GM12878 (cell line): ENCODE results near the gene SLCO3A1. TPM values are rescaled to one million over a fixed set of nuclear protein-coding genes. Genes with fewer than 3 reads are reported as not detected.

ENCODE experiments used
- ATAC-seq: fragments of 200-7000 bp; cut with Tn5 transposase; 3 replicates; pipeline ENCODE4 v1.9.1; 2020; ENCODE audit warnings: mild to moderate bottlenecking, moderate library complexity
- BruUV-seq: library from RNA; stranded (reverse); fragments of 400-500 nt; replicated peaks from 2 replicates; lab custom pipeline; 2021; lab: Mats Ljungman, UMichigan
- CTCF ChIA-PET: fragments of 300-600 bp; sonication (Branson Sonifier 250); formaldehyde crosslinking; extraction: SDS; loops from one replicate; lab custom pipeline; 2021; ENCODE audit warnings: inconsistent platforms; lab: Yijun Ruan, JAX
- POLR2A ChIA-PET: fragments of 350-600 bp; formaldehyde crosslinking; extraction: SDS; loops from one replicate; lab custom pipeline; 2021; ENCODE audit warnings: inconsistent platforms; lab: Charles Lee
- RAD21 ChIA-PET: fragments of 300-600 bp; sonication (Branson Sonifier 250); formaldehyde crosslinking; loops from one replicate; lab custom pipeline; 2023; ENCODE audit warnings: antibody characterized with exemption; ENCODE audit not compliant: unreplicated experiment; lab: Charles Lee
- SMC1A ChIA-PET: fragments of 300-600 bp; sonication (Branson Sonifier 250); formaldehyde crosslinking; loops from one replicate; lab custom pipeline; 2023; ENCODE audit not compliant: unreplicated experiment, uncharacterized antibody; lab: Charles Lee
- DNase-seq: peaks from one replicate; pipeline ENCODE4 v3.0.0-alpha.2; 2011; ENCODE audit warnings: low read depth, low spot score
- FAIRE-seq: peaks from 3 replicates; lab custom pipeline; 2011; peaks lifted over from hg19 to GRCh38; lab: Jason Lieb, UNC
- H2AFZ ChIP-seq: 2 replicates; pipeline ENCODE4 v1.6.0; 2011; ENCODE audit warnings: low read depth, low read length, control low read depth; ENCODE audit not compliant: control insufficient read depth
- H3K27ac ChIP-seq: 2 replicates; pipeline ENCODE4 v1.5.1; 2011; ENCODE audit warnings: control low read depth; ENCODE audit not compliant: control insufficient read depth, insufficient read depth
- H3K27me3 ChIP-seq, 2 experiments: replicated peaks in 1 of 2; 2 replicates each; pipeline versions ENCODE4 v1.6.0 to v1.6.1; 2011; ENCODE audit warnings: low read length in 1 of 2; ENCODE audit not compliant: control insufficient read depth in 2 of 2, insufficient read depth in 2 of 2
- H3K36me3 ChIP-seq, 2 experiments: 2 replicates each; pipeline ENCODE4 v1.5.1; 2011; ENCODE audit warnings: low read length in 1 of 2; ENCODE audit not compliant: control insufficient read depth in 2 of 2, insufficient read depth in 2 of 2
- H3K4me1 ChIP-seq: 2 replicates; pipeline ENCODE4 v1.6.1; 2011; ENCODE audit warnings: mild to moderate bottlenecking, low read length, moderate library complexity, mixed read lengths; ENCODE audit not compliant: control insufficient read depth, insufficient read depth
- H3K4me2 ChIP-seq: 2 replicates; pipeline ENCODE4 v1.6.0; 2011; ENCODE audit warnings: control low read depth; ENCODE audit not compliant: control insufficient read depth, insufficient read depth
- H3K4me3 ChIP-seq: fragments of 200-600 bp; sonication (generic); 2 replicates; pipeline ENCODE4 v1.5.1; 2016
- H3K79me2 ChIP-seq: 2 replicates; pipeline ENCODE4 v1.6.0; 2011; ENCODE audit warnings: low read length; ENCODE audit not compliant: control insufficient read depth, insufficient read depth
- H3K9ac ChIP-seq: 2 replicates; pipeline ENCODE4 v1.8.0; 2011; ENCODE audit warnings: low read length, control low read depth, mixed read lengths; ENCODE audit not compliant: control insufficient read depth, insufficient read depth
- H3K9me3 ChIP-seq: replicated peaks from 3 replicates; pipeline ENCODE4 v1.5.1; 2011; ENCODE audit warnings: mild to moderate bottlenecking, low read length; ENCODE audit not compliant: control insufficient read depth, insufficient read depth
- H4K20me1 ChIP-seq: 2 replicates; pipeline ENCODE4 v1.6.0; 2011; ENCODE audit not compliant: control insufficient read depth, insufficient read depth
- BCL3 ChIP-seq: IDR thresholded peaks from 2 replicates; pipeline ENCODE4 v1.6.1; 2011; ENCODE audit warnings: borderline replicate concordance, low read depth, mild to moderate bottlenecking, moderate library complexity, low read length; ENCODE audit not compliant: insufficient read depth, poor library complexity, severe bottlenecking
- CHD2 ChIP-seq: IDR thresholded peaks from 2 replicates; pipeline ENCODE4 v1.6.1; 2011; ENCODE audit warnings: low read depth, low read length, improper control_type of control experiment, borderline replicate concordance
- IKZF2 ChIP-seq, 2 experiments: fragments of 450-650 bp; IDR thresholded peaks; 2 replicates each; pipeline ENCODE4 v1.6.1; 2017; ENCODE audit warnings: mild to moderate bottlenecking in 2 of 2, moderate library complexity in 2 of 2
- MTA3 ChIP-seq: IDR thresholded peaks from 2 replicates; pipeline ENCODE4 v1.6.1; 2012; ENCODE audit warnings: low read length, inconsistent platforms, borderline replicate concordance
- MYB ChIP-seq: fragments of 150-350 bp; IDR thresholded peaks from 2 replicates; pipeline ENCODE4 v1.6.1; 2014; ENCODE audit warnings: mild to moderate bottlenecking, low read depth, low read length, borderline replicate concordance
- RB1 ChIP-seq: fragments of 450-650 bp; formaldehyde crosslinking; IDR thresholded peaks from 2 replicates; pipeline ENCODE4 v1.6.1; 2017; ENCODE audit warnings: mild to moderate bottlenecking, borderline replicate concordance
- ZBTB33 ChIP-seq: fragments of 450-650 bp; IDR thresholded peaks from 2 replicates; pipeline ENCODE4 v1.6.1; 2017; ENCODE audit warnings: mild to moderate bottlenecking
- ZNF274 ChIP-seq: IDR thresholded peaks from one replicate; pipeline ENCODE4 v1.8.0; 2011; ENCODE audit not compliant: insufficient read length, insufficient read depth
- WGBS: methylation state at CpG from one replicate; pipeline ENCODE4 v1.1.6; 2016; ENCODE audit warnings: low lambda C conversion rate; ENCODE audit not compliant: insufficient replicate concordance, insufficient coverage; ENCODE audit errors: missing lambda C conversion rate; 5-methylcytosine and 5-hydroxymethylcytosine counted together
- in situ Hi-C: fragments of 300-500 bp; cut with MboI; formaldehyde crosslinking; loops from 9 replicates; pipeline ENCODE4 v1.14.3; 2018; ENCODE audit warnings: mixed read lengths
- intact Hi-C: fragments of 100-400 bp; cut with micrococcal nuclease; formaldehyde crosslinking; loops from one replicate; pipeline ENCODE4 v1.14.2; 2022; ENCODE audit not compliant: unreplicated experiment
- polyA plus RNA-seq, 11 experiments: library from polyadenylated mRNA; depleted of rRNA in 4 of 11; unstranded in 6 of 11; stranded (reverse) in 5 of 11; fragments of >200 nt; fragmentation: Nextera tagmentation in 4 of 11; fragmentation: Illumina TruSeq in 1 of 11; extraction: Ambion mirVana in 4 of 11; extraction: Trizol in 1 of 11; gene quantifications; 1 replicate in 1 of 11; 2 replicates in 10 of 11; pipeline versions ENCODE4 v1.2.1 to v1.2.3, GENCODE V29; 2011 to 2016; ENCODE audit warnings: inconsistent platforms in 2 of 11, missing spikeins in 2 of 11, low read depth in 1 of 11
- total RNA-seq, 4 experiments: library from RNA; depleted of rRNA in 3 of 4; stranded (reverse); fragments of >200 nt in 3 of 4; fragmentation: Illumina TruSeq in 1 of 4; extraction: Trizol in 1 of 4; gene quantifications; 2 replicates each; pipeline versions ENCODE4 v1.2.1 to v1.2.3, GENCODE V29; 2013 to 2021
- TF ChIP-seq, protein P1 (sequence below): fragments of 450-650 bp; formaldehyde crosslinking; IDR thresholded peaks from 2 replicates; pipeline ENCODE4 v1.5.0; 2022; ENCODE audit warnings: mild to moderate bottlenecking, missing genetic modification characterization
- TF ChIP-seq, protein P2 (sequence below): fragments of 450-650 bp; IDR thresholded peaks from 2 replicates; pipeline ENCODE4 v1.6.1; 2016; ENCODE audit warnings: mild to moderate bottlenecking
- TF ChIP-seq, protein P3 (sequence below): IDR thresholded peaks from 2 replicates; pipeline ENCODE4 v1.6.1; 2011; ENCODE audit warnings: low read depth, mild to moderate bottlenecking, low read length, moderate library complexity, borderline replicate concordance; ENCODE audit errors: extremely low read depth
- TF ChIP-seq, protein P4 (sequence below): IDR thresholded peaks from 2 replicates; pipeline ENCODE4 v1.6.1; 2012; ENCODE audit warnings: low read depth, low read length, improper control_type of control experiment

The SLCO3A1 gene
- total and polyA plus RNA-seq, 10 of the 15 experiments (the other 5 are each of a cell fraction or from before 2014, with no cell fraction given): 0.05 to 5.9 (median 0.31) TPM

- FAIRE-seq: no peak
- ATAC-seq: no peak; the same call in 2 of the 3 replicates
- no peaks in the 10 kb centered on the region for H4K20me1 ChIP-seq
- H3K79me2 ChIP-seq: no peaks in the 10 kb centered on the region
- H3K27ac ChIP-seq: no peak overlapping the region
- POLR2A ChIA-PET: no interaction called here
- 18% methylated on average over 9 of the region's 9 CpGs for WGBS
- no TSS peak for BruUV-seq
- H3K27me3 ChIP-seq: no peaks in the 10 kb centered on the region
- DNase-seq: no peak
- no peaks in the 10 kb centered on the region for H3K4me1 ChIP-seq
- in situ Hi-C loops (no loop called here), intact Hi-C loops (no loop called here)
- H3K4me3 ChIP-seq: no peak overlapping the region
- TF ChIP-seq RB1 (no peak), ZNF274 (no peak), ZBTB33 (no peak), MTA3 (no peak), BCL3 (no peak), CHD2 (no peak), MYB (no peak), IKZF2 (IDR thresholded peaks at IDR 0.05) (no peak)
- TF ChIP-seq, protein P1, sequence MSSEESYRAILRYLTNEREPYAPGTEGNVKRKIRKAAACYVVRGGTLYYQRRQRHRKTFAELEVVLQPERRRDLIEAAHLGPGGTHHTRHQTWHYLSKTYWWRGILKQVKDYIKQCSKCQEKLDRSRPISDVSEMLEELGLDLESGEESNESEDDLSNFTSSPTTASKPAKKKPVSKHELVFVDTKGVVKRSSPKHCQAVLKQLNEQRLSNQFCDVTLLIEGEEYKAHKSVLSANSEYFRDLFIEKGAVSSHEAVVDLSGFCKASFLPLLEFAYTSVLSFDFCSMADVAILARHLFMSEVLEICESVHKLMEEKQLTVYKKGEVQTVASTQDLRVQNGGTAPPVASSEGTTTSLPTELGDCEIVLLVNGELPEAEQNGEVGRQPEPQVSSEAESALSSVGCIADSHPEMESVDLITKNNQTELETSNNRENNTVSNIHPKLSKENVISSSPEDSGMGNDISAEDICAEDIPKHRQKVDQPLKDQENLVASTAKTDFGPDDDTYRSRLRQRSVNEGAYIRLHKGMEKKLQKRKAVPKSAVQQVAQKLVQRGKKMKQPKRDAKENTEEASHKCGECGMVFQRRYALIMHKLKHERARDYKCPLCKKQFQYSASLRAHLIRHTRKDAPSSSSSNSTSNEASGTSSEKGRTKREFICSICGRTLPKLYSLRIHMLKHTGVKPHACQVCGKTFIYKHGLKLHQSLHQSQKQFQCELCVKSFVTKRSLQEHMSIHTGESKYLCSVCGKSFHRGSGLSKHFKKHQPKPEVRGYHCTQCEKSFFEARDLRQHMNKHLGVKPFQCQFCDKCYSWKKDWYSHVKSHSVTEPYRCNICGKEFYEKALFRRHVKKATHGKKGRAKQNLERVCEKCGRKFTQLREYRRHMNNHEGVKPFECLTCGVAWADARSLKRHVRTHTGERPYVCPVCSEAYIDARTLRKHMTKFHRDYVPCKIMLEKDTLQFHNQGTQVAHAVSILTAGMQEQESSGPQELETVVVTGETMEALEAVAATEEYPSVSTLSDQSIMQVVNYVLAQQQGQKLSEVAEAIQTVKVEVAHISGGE (CRISPR knock-in tag): no peak
- TF ChIP-seq, protein P2, sequence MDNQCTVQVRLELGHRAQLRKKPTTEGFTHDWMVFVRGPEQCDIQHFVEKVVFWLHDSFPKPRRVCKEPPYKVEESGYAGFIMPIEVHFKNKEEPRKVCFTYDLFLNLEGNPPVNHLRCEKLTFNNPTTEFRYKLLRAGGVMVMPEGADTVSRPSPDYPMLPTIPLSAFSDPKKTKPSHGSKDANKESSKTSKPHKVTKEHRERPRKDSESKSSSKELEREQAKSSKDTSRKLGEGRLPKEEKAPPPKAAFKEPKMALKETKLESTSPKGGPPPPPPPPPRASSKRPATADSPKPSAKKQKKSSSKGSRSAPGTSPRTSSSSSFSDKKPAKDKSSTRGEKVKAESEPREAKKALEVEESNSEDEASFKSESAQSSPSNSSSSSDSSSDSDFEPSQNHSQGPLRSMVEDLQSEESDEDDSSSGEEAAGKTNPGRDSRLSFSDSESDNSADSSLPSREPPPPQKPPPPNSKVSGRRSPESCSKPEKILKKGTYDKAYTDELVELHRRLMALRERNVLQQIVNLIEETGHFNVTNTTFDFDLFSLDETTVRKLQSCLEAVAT: no peak
- TF ChIP-seq, protein P3, sequence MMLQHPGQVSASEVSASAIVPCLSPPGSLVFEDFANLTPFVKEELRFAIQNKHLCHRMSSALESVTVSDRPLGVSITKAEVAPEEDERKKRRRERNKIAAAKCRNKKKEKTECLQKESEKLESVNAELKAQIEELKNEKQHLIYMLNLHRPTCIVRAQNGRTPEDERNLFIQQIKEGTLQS: no peak
- TF ChIP-seq, protein P4, sequence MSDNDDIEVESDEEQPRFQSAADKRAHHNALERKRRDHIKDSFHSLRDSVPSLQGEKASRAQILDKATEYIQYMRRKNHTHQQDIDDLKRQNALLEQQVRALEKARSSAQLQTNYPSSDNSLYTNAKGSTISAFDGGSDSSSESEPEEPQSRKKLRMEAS: no peak
- CTCF ChIA-PET: no interaction called here
- RAD21 ChIA-PET: no interaction called here
- H3K9ac ChIP-seq: no peak overlapping the region
- H3K36me3 ChIP-seq: no peaks in the 10 kb centered on the region; a peak in 1 of 4 replicates
- no peak overlapping the region for H3K4me2 ChIP-seq
- H3K9me3 ChIP-seq: no peaks in the 10 kb centered on the region; the same call in 2 of the 3 replicates
- SMC1A ChIA-PET: no interaction called here
- no peak overlapping the region for H2AFZ ChIP-seq
These were observed 112.1 kb downstream of the SLCO3A1 start for GRCh38 chr15:91965501-91966193.
